ENCODE data around the gene BRAF. TPM values are rescaled to one million over a fixed set of nuclear protein-coding genes. Genes with fewer than 3 reads are reported as not detected.
"Not testable (repeated sequence)": the region's sequence is repeated elsewhere in the genome, so short reads cannot be mapped to it uniquely, and the experiment has no call there.

BRAF gene
- total RNA-seq, 2 experiments from 2014 or later = 29.2 to 33.0 TPM

DNA sequence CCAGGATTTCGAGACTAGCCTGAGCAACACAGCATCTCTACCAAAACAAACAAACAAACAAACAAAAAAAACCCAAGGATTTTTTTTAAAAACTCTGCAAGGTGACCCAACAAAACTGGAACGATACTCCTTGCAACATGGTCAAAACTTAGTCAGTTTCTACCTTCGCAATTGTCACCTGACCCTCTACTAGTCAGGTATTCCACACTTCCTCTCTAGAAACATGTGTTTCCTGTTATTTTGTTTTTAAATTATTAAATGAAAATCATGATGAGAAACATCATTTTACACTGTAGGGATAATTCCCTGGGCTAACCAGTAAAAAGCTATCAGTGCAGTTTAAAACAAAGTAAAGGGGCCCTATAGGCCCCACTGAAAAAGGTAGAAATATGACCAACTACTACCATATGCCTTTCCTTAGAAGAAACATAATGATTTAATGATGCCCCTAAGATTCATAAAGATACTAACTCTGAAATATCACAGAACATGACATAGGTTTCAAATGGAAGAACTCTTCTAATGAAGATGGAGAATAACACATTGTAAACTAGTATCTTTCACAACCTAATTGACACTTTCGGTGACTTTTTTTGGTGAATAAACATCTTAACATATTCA lies 8.7 kb downstream of the BRAF start:
- Mint-ChIP-seq H3K36me3 (peaks cover 11% of the 10 kb centered on the region), H3K4me3 (no peak overlapping the region), H3K27me3 (no peaks in the 10 kb centered on the region), H3K4me1 (ENCODE audit: low read depth) (peaks cover 61% of the 10 kb centered on the region), H3K27ac (no peak overlapping the region), H3K9me3 (no peaks in the 10 kb centered on the region)
- POLR2A ChIA-PET = no interaction called here
- intact Hi-C loops (cut with micrococcal nuclease) = loop anchor here (1.0 kb wide), 2 partner anchors 8 to 105 kb away; partner anchors contain the start of gene BRAF
- DNase-seq = no peak
- CTCF ChIA-PET = no interaction called here

DNA sequence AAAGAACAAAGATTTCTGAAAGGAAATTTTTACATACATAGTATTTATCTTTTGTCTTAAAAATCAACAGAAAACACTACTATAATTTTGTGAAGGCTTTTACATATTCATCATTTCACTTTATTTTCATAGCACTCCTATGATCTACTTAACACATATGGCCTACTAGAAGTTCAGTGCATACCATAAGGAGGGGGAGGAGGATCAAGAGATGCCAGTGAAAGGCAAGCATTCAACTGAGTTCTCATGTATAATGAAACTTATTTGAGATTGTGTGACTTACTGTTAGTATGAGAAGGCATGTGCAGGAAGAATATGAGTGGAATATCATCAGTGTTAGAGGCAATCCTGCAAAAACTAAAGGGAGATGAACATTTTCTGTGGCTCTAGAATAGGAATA lies 10.6 kb downstream of the BRAF start:
- no peaks in the 10 kb centered on the region for H3K9me3 Mint-ChIP-seq
- peaks cover 7% of the 10 kb centered on the region for H3K36me3 Mint-ChIP-seq
- intact Hi-C loops (cut with micrococcal nuclease) = no loop called here
- peaks cover 57% of the 10 kb centered on the region for H3K4me1 Mint-ChIP-seq (ENCODE audit: low read depth)
- no peak overlapping the region for H3K4me3 Mint-ChIP-seq
- no peak for DNase-seq
- no peak overlapping the region for H3K27ac Mint-ChIP-seq
- H3K27me3 Mint-ChIP-seq = no peaks in the 10 kb centered on the region
- POLR2A ChIA-PET = no interaction called here
- CTCF ChIA-PET = no interaction called here

DNA sequence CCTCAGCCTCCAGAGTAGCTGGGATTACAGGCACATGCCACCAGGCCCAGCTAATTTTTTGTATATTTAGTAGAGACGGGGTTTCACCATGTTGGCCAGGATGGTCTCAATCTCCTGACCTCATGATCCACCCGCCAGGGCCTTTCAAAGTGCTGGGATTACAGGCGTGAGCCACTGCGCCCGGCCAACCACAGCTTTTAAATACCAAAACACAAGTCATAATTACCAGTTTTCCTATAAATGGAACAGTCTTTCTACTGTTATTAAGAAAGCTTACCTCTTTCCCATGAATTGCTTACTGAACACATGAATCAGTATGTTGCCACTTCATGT lies 11.2 kb downstream of the BRAF start:
- H3K36me3 Mint-ChIP-seq; intact Hi-C loops (cut with micrococcal nuclease); H3K27ac Mint-ChIP-seq; H3K4me3 Mint-ChIP-seq; CTCF ChIA-PET; H3K9me3 Mint-ChIP-seq; POLR2A ChIA-PET; H3K27me3 Mint-ChIP-seq; DNase-seq: not testable (repeated sequence)
- H3K4me1 Mint-ChIP-seq (ENCODE audit: low read depth) = peaks cover 59% of the 10 kb centered on the region

DNA sequence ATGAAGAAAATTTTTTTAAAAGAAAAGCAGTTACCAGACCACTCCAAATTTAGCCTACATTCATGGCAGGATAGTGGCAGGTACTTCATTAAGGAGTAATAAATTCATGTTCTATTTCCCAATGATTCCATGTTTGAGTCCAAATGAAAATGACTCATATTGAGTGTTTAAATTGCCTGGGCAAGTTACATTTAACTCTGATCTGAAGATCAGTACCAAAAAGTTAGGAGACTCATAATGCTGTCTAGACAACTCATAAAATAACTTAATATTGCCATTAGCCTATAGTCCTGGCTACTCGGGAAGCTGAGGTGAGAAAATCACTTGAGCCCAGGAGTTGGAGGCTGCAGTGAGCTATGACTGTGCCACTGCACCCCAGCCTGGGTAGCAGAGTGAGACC lies 13.0 kb downstream of the BRAF start:
- DNase-seq = no peak
- intact Hi-C loops (cut with micrococcal nuclease) = no loop called here
- Mint-ChIP-seq H3K4me3 (no peak overlapping the region), H3K27me3 (no peaks in the 10 kb centered on the region), H3K36me3 (peaks cover 2% of the 10 kb centered on the region), H3K9me3 (no peaks in the 10 kb centered on the region), H3K27ac (no peak overlapping the region), H3K4me1 (ENCODE audit: low read depth) (peaks cover 45% of the 10 kb centered on the region)
- POLR2A ChIA-PET = no interaction called here
- CTCF ChIA-PET = no interaction called here

DNA sequence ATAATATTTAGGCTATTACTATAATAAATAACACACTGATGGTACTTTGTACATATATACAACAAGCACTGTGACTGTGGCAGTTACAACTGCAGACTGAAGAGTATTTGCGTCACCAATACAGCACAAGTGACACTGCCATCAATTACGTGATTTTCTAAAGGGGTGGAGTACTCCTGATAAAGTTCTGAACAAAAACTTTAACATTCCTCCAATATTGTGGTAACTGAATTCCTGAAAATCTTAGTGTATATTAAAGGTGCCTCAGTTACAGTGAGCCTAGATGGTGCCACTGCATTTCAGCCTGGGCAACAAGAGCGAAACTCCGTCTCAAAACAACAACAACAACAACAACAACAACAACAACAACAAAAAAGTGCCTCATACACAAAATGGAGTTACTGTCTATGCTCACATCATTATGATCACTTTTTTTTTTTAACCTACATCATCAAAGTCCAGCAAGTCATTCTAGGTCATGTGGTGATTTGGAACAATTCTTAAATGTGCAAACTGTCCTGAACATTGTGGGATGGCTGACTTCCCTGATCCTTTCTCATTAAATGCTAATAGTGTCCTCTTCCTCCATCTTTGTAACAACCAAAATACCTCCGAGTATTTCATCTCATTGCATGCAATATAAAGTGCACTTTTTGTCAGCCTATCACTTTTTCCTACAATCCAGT lies 15.1 kb downstream of the BRAF start:
- ChIA-PET POLR2A (no interaction called here), CTCF (no interaction called here)
- Mint-ChIP-seq H3K27ac (no peak overlapping the region), H3K4me3 (no peak overlapping the region), H3K36me3 (peaks cover 2% of the 10 kb centered on the region), H3K4me1 (ENCODE audit: low read depth) (peaks cover 39% of the 10 kb centered on the region), H3K9me3 (no peaks in the 10 kb centered on the region), H3K27me3 (no peaks in the 10 kb centered on the region)
- intact Hi-C loops (cut with micrococcal nuclease) = no loop called here
- DNase-seq = no peak

DNA sequence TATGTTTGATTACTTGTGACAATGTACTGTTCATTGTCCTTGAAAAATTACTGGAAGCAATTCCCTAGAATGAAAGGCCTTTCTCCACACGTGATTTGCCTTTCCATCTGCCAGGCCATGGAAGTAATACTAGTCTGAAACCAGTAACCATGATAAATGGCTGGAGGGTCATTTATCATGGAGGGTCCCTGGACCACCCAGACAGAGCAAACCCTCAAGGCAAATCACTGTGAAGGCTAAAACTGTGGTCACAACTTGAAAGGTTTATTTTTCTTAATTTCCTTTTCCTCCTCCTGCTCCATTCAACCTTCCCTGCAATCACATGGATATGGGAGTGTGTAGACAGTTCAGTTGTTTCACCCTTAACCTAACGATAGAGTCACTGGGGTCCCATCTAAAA lies 16.4 kb downstream of the BRAF start:
- intact Hi-C loops (cut with micrococcal nuclease) = no loop called here

DNA sequence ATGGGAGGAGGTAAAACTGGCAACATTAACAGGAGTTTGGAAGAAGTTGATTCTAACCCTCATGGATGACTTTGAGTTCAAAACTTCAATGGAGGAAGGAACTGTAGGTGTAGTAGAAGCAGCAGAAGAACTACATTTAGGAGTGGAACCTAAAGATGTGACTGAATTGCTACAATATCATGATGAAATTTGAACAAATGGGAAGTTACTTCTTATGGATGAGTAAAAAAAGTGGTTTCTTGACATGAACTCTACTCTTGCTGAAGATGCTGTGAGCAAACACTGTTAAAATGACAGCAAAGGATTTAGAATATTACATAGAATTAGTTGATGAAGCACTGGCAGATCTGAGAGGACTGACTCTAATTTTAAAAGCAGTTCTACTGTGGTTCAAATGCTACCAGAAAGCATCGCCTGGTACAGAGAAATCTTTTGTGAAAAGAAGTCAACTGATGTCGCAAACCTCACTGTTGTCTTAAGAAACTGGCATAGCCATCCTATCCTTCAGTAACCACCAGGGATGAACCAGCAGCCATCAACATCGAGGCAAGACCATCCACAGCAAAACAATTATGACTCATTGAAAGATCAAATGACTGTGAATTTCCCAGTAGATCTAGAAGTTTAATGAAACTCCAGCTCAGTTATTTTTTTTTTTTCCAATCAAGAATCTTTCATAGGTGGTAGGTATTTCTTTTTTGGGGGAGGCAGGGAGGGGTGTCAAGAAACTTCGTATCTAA lies 20.8 kb downstream of the BRAF start:
- H3K4me1 Mint-ChIP-seq (ENCODE audit: low read depth) = peaks cover 52% of the 10 kb centered on the region
- H3K27ac Mint-ChIP-seq = peak overlapping the region; percentile 59
- peak; percentile 33 for DNase-seq
- ChIA-PET CTCF (interaction anchor here (0.6 kb wide), 1 partner anchor 350 kb away, joined by 3 read pairs; no protein-coding TSS in a partner anchor), POLR2A (no interaction called here)
- intact Hi-C loops (cut with micrococcal nuclease) = loop anchor here (2.0 kb wide), 1 partner anchor 17 kb away; no protein-coding TSS in a partner anchor
- H3K4me3 Mint-ChIP-seq = peak overlapping the region; percentile 35
- H3K27me3 Mint-ChIP-seq = no peaks in the 10 kb centered on the region
- H3K36me3 Mint-ChIP-seq = peaks cover 5% of the 10 kb centered on the region
- no peaks in the 10 kb centered on the region for H3K9me3 Mint-ChIP-seq

More for the DNA sequence above, 16.4 kb downstream of the BRAF start:
- Mint-ChIP-seq H3K9me3 (no peaks in the 10 kb centered on the region), H3K27ac (no peak overlapping the region), H3K36me3 (peaks cover 5% of the 10 kb centered on the region), H3K4me1 (ENCODE audit: low read depth) (peaks cover 44% of the 10 kb centered on the region), H3K27me3 (no peaks in the 10 kb centered on the region), H3K4me3 (no peak overlapping the region)
- POLR2A ChIA-PET = no interaction called here
- CTCF ChIA-PET = no interaction called here
- no peak for DNase-seq

DNA sequence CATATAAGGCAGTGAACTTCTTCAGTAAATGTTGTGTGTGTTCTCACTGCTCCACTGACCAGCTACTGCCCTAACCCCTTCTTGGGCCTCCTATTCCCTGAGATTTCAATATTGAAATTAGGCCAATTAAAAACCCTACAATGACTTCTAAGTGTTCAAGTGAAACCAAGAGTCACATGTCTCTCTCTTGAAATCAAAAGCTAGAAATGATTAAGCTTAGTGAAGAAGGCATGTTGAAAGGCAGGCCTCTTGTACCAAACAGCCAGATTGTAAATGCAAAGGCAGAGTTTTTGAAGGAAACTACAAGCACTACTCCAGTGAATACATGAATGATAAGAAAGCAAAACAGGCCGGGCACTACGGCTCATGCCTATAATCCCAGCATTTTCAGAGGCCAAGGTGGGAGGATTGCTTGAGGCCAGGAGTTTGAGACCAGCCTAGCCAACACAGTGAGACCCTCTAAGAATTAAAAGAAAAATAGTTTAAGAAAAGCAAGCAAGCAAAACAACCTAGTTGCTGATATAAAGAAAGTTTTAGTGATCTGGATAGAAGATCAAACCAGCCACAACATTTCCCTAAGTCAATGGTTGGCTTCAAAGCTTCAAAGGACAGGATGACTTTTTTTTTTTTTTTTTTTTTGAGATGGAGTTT lies 22.3 kb downstream of the BRAF start:
- Mint-ChIP-seq H3K27me3 (no peaks in the 10 kb centered on the region), H3K27ac (peak overlapping the region; percentile 85), H3K4me1 (ENCODE audit: low read depth) (peaks cover 54% of the 10 kb centered on the region), H3K36me3 (peaks cover 3% of the 10 kb centered on the region), H3K9me3 (no peaks in the 10 kb centered on the region), H3K4me3 (peak overlapping the region; percentile 41)
- ChIA-PET CTCF (no interaction called here), POLR2A (interaction anchor here (0.6 to 1.2 kb wide), 3 partner anchors 15 to 22 kb away, joined by 3 to 5 read pairs (median 4); partner anchors contain the start of gene BRAF)
- intact Hi-C loops (cut with micrococcal nuclease) = loop anchor here (1.0 to 2.0 kb wide), 3 partner anchors 16 to 111 kb away; partner anchors contain the start of gene BRAF
- DNase-seq = no peak

DNA sequence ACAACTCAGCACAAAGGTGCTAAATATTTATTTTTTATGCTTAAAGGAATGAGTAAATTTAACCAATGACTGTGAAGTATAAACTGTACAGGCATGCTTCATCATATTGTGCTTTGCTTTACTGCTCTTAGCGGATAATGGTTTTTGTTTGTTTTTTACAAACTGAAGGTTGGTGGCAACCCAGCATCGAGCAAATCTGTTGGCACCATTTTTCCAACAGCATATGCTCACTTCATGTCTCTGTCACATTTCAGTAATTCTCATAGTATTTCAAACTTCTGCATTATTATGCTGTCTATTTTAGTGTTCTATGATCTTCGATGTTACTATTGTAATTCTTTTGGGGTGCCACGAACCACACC lies 22.8 kb downstream of the BRAF start:
- ChIA-PET CTCF (no interaction called here), POLR2A (interaction anchor here (1.2 kb wide), 1 partner anchor 18 kb away, joined by 3 read pairs; no protein-coding TSS in a partner anchor)
- H3K27me3 Mint-ChIP-seq = no peaks in the 10 kb centered on the region
- H3K27ac Mint-ChIP-seq = no peak overlapping the region
- peaks cover 56% of the 10 kb centered on the region for H3K4me1 Mint-ChIP-seq (ENCODE audit: low read depth)
- no peak overlapping the region for H3K4me3 Mint-ChIP-seq
- no peak for DNase-seq
- H3K9me3 Mint-ChIP-seq = no peaks in the 10 kb centered on the region
- peaks cover 3% of the 10 kb centered on the region for H3K36me3 Mint-ChIP-seq
- intact Hi-C loops (cut with micrococcal nuclease) = loop anchor here (1.0 to 2.0 kb wide), 3 partner anchors 15 to 111 kb away; partner anchors contain the start of gene BRAF

DNA sequence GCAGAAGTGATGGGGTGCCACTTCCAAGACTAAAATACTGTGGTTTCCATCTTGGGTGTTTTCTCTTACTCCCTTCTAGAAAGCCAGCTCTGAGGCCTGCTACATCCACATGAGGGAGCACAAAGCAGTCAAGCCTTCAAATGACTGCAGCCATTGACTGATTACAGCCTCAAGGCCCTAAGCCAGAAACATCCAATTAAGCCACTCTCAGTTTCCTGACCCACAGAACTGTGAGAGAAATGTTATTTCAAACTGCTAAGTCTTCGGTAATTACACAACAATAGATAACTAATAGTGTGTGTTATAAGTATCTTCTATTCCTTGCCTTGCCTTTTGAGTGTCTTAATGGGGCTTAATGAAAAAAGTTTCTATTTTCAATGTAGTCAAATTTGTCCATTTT lies 24.8 kb downstream of the BRAF start:
- Mint-ChIP-seq H3K4me1 (ENCODE audit: low read depth) (peaks cover 65% of the 10 kb centered on the region), H3K27me3 (no peaks in the 10 kb centered on the region), H3K36me3 (peaks cover 3% of the 10 kb centered on the region), H3K4me3 (no peak overlapping the region), H3K27ac (no peak overlapping the region), H3K9me3 (no peaks in the 10 kb centered on the region)
- DNase-seq = no peak
- POLR2A ChIA-PET = interaction anchor here (0.6 kb wide), 1 partner anchor 12 kb away, joined by 5 read pairs; no protein-coding TSS in a partner anchor
- CTCF ChIA-PET = interaction anchor here (1.6 kb wide), 1 partner anchor 88 kb away, joined by 4 read pairs; no protein-coding TSS in a partner anchor
- intact Hi-C loops (cut with micrococcal nuclease) = no loop called here

DNA sequence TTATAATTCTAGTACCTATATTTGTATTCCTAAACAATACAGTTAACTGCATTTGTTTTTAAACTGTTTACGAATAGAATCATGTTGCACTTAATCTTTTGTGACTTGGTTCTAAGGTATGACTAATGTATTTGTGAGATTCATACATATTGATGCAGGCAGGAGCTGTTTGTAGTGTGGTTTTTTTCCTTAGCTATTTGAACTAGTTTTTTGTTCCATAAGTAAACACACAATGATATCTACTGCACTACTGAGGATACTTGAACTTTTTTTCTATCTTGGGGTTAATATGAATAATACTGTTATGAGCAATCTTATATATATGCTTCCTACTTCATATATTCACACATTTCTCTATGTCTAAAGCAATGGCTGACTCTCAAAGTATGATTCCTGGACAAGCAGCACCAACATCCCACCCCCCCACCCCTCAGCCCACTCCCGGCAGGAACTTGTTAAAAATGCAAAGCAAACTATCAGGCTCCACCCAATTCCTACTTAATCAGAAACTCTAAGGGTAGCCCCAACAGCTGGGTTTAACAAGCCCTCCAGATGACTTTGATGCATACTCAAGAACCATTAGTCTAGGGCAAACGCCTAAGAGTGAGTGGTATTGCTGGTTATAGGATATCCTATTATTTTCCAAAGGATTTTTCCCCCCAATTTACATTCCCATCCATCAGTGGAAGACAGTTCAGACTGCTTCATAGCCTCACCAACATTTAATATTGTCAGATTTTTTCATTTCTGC lies 25.8 kb downstream of the BRAF start:
- H3K4me1 Mint-ChIP-seq (ENCODE audit: low read depth) = peaks cover 60% of the 10 kb centered on the region
- intact Hi-C loops (cut with micrococcal nuclease) = no loop called here
- H3K9me3 Mint-ChIP-seq = no peaks in the 10 kb centered on the region
- H3K4me3 Mint-ChIP-seq = no peak overlapping the region
- no peaks in the 10 kb centered on the region for H3K27me3 Mint-ChIP-seq
- no peak overlapping the region for H3K27ac Mint-ChIP-seq
- CTCF ChIA-PET = interaction anchor here (1.6 kb wide), 1 partner anchor 87 kb away, joined by 4 read pairs; no protein-coding TSS in a partner anchor
- POLR2A ChIA-PET = no interaction called here
- no peak for DNase-seq
- peaks cover under 1% of the 10 kb centered on the region for H3K36me3 Mint-ChIP-seq

Data from activated CD4-positive, alpha-beta memory T cell treated with anti-CD3 and anti-CD28 coated beads for 36 hours (primary cell).